IPS DF 19.7 (cell line): ENCODE measurements around the gene GOLGA6L10.
"Not testable (repeated sequence)": the region's sequence is repeated elsewhere in the genome, so short reads cannot be mapped to it uniquely, and the experiment has no call there.

Experiments
- DNase-seq: peaks from one replicate; pipeline ENCODE4 v3.0.0-alpha.2; 2013; ENCODE audit warnings: low read depth, low spot score

Gene GOLGA6L10

DNA sequence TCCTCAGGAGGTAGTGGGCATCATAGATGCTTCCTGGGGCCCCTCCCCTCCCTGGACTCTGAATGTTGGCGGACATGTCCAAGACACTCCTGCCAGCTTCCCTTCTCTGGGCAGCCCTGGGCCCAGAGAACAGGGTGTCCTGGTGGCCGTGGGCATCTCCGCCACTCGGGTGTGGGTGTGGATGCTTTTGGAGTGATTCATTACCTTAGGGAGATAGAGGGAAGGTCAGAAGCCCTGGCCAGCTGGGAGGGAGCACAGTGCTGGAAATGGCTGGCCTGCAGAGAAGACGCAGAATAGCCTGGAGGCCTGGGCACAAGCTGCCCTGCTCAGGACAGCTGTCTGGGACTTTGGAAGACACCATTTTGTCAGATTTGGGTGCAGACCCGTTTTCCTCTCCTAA is 48.9 kb downstream of the GOLGA6L10 start:
- not testable (repeated sequence) for DNase-seq

DNA sequence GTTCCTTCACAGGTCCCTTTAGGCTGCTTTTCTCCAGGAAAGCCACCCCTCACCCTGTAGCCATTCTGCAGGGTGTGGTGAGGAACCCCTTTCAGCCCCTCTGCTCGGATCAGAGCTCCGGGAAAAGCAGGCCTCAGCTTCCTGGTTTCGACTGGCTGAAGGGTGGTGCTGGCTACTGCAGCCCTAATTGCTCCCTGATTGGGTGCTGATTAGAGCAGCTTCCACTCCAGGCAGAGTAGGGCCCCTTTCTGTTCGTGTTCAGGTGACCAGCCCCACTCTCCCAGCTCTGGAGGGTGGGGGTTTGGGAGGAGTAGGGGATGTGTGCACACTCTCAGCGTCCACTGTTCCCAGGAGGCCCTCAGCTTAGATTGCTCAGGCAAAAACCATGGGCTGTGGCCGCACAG is 49.8 kb downstream of the GOLGA6L10 start:
- not testable (repeated sequence) for DNase-seq

DNA sequence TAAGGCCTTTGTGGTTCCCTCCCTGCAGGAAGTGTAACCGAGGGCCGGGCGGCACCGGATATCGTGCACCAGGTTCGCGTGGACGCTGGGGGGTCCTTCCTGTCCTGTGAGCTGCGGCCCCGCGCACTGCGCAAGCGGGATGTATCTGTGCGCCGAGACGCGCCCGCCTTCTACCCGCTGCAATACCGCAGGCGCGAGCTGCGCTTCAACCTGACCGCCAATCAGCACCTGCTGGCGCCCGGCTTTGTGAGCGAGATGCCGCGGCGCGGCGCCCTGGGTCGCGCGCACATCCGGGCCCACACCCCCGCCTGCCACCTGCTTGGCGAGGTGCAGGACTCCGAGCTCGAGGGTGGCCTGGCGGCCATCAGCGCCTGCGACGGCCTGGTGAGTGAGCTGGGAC is 50.8 kb downstream of the GOLGA6L10 start:
- no peak for DNase-seq

DNA sequence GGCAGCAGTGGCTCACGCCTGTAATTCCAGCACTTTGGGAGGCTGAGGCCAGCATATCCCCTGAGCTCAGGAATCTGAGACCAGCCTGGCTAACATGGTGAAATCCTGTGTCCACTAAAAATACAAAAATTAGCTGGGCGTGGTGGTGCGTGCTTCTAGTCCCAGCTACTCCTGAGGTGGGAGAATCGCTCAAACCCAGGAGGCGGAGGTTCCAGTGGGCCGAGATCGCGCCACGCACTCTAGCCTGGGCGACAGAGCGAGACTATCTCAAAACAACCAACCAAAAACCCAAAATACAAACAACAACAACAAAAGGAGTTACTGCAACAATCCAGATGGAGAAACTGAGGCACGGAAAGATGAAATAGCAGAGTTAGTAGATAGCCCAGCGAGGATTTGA is 51.2 kb downstream of the GOLGA6L10 start:
- no peak for DNase-seq

DNA sequence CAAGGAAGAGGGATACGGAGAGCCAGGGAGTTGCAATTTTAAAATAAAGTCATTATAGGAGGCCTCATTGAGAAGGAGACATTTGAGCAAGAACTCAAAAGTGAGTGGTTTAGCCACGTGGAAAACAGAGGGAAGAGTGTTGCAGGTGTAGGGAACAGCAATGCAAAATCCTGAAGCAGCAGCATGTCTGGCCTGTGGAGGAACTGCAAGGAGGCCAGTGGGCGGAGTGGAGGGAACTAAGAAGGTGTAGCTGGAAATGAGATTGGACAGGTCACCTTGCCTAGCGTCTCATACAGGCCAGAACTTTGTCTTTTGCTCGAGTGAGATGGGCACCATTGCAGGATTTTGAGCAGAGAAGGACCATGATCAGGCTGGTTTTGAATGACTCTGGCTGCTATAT is 51.7 kb downstream of the GOLGA6L10 start:
- DNase-seq, result no peak

DNA sequence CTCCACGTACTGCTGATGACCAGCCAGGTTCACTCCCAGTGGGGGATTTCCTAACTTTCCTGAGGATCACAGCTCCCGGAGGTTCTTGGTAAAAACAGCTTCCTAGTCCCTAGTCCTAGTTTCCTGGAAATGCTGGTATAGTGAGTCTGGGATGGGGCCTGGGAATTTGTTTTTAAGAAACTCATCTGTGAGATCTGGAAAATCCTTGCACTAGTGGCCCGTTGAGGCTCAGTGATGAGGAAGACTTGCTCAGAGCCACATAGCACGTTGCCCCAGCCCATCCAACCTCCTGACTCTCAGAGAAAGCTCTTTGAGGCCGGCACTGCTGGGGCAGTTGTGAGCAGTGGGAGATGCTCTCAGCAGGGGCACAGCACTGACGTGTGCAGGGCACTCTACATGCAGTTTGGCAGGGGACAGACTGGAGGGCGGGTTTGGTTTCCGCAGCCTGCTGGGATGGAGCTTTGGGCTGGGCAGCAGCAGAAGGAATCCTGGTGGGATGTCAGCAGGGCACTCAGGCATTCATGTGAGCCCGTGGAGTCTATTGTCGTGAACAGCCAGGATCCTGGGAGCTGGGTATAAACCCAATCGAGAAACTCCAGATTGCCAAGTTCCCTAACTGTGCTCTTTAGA is 55.1 kb downstream of the GOLGA6L10 start:
- no peak for DNase-seq

DNA sequence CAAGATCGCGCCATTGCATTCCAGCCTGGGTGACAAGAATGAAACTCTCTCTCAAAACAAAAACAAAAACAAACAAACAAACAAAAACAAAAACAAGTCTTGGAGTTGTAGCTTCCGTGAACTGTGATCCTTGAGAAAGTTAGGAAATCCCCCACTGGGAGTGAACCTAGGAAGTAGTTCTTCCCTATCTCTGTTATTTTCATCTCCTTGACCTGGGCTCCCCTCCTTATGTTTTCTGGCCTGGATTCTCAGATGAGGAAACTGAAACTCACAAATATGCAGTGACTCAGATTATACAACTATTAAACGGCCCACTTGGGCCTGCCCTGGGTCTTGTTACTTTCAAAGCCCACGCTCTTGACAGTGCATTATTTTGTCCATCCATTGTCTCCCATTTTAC is 57.0 kb downstream of the GOLGA6L10 start:
- no peak for DNase-seq
